ENCODE measurements around the gene ARL6IP4.

GRCh38 chr12:122943196-122943595 is 37.3 kb upstream of the ARL6IP4 start:
- TF ChIP-seq, protein P1, sequence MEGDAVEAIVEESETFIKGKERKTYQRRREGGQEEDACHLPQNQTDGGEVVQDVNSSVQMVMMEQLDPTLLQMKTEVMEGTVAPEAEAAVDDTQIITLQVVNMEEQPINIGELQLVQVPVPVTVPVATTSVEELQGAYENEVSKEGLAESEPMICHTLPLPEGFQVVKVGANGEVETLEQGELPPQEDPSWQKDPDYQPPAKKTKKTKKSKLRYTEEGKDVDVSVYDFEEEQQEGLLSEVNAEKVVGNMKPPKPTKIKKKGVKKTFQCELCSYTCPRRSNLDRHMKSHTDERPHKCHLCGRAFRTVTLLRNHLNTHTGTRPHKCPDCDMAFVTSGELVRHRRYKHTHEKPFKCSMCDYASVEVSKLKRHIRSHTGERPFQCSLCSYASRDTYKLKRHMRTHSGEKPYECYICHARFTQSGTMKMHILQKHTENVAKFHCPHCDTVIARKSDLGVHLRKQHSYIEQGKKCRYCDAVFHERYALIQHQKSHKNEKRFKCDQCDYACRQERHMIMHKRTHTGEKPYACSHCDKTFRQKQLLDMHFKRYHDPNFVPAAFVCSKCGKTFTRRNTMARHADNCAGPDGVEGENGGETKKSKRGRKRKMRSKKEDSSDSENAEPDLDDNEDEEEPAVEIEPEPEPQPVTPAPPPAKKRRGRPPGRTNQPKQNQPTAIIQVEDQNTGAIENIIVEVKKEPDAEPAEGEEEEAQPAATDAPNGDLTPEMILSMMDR (conservative IDR thresholded peaks at IDR 0.05; ENCODE audit: low read depth, low read length): no peak
- TF ChIP-seq, protein P2, sequence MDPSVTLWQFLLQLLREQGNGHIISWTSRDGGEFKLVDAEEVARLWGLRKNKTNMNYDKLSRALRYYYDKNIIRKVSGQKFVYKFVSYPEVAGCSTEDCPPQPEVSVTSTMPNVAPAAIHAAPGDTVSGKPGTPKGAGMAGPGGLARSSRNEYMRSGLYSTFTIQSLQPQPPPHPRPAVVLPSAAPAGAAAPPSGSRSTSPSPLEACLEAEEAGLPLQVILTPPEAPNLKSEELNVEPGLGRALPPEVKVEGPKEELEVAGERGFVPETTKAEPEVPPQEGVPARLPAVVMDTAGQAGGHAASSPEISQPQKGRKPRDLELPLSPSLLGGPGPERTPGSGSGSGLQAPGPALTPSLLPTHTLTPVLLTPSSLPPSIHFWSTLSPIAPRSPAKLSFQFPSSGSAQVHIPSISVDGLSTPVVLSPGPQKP (IDR thresholded peaks at IDR 0.05; ENCODE audit: borderline replicate concordance, low read depth, low read length): no peak
- no peak for TF ChIP-seq BHLHE40 (IDR thresholded peaks at IDR 0.05; ENCODE audit: low read depth, low read length)
- no peak for TF ChIP-seq CEBPB (IDR thresholded peaks at IDR 0.05; ENCODE audit: low read depth, low read length)
- TF ChIP-seq MAZ (IDR thresholded peaks at IDR 0.05; ENCODE audit: borderline replicate concordance, low read depth, low read length): no peak
- TF ChIP-seq, protein P3, sequence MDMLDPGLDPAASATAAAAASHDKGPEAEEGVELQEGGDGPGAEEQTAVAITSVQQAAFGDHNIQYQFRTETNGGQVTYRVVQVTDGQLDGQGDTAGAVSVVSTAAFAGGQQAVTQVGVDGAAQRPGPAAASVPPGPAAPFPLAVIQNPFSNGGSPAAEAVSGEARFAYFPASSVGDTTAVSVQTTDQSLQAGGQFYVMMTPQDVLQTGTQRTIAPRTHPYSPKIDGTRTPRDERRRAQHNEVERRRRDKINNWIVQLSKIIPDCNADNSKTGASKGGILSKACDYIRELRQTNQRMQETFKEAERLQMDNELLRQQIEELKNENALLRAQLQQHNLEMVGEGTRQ (IDR thresholded peaks at IDR 0.05; ENCODE audit: low read depth, low read length): no peak
- no peak for TF ChIP-seq MXI1 (IDR thresholded peaks at IDR 0.05; ENCODE audit: borderline replicate concordance, low read depth, low read length)
- TF ChIP-seq POLR2A (IDR thresholded peaks at IDR 0.05; ENCODE audit: low read depth, low read length): no peak
- no peak for TF ChIP-seq RAD21 (IDR thresholded peaks at IDR 0.05; ENCODE audit: low read length)
- TF ChIP-seq SMC3 (IDR thresholded peaks at IDR 0.05; ENCODE audit: low read depth, low read length): no peak
- TF ChIP-seq FOS (IDR thresholded peaks at IDR 0.05; ENCODE audit: low read depth, low read length): no peak
- no peak for TF ChIP-seq RFX5 (IDR thresholded peaks at IDR 0.05; ENCODE audit: low read depth, low read length)
- TF ChIP-seq RCOR1 (IDR thresholded peaks at IDR 0.05; ENCODE audit: insufficient replicate concordance, low read length): no peak
- TF ChIP-seq CHD1 (IDR thresholded peaks at IDR 0.05; ENCODE audit: low read depth, low read length): no peak

Measured in IMR-90 (cell line).